Activated effector memory CD4-positive, alpha-beta T cell treated with Interleukin-2 at 50 U/mL for 16 hours (primary cell): ENCODE data around the gene STEAP3.

Experiments
- DNase-seq: peaks from one replicate; pipeline ENCODE4 v3.0.0-alpha.2; 2020

STEAP3 gene

GRCh38 chr2:119228136-119228535, 4.5 kb downstream of the STEAP3 start:
- no peak for DNase-seq

- DNase-seq, result no peak
Measured at GRCh38 chr2:119228964-119229363, 5.3 kb downstream of the STEAP3 start.

GRCh38 chr2:119229716-119230115, 6.1 kb downstream of the STEAP3 start:
- DNase-seq, result no peak

- no peak for DNase-seq
Measured at GRCh38 chr2:119230219-119231185, 6.9 kb downstream of the STEAP3 start.

GRCh38 chr2:119231975-119232665, 8.5 kb downstream of the STEAP3 start:
- no peak for DNase-seq

GRCh38 chr2:119232666-119232993, 9.0 kb downstream of the STEAP3 start:
- no peak for DNase-seq

GRCh38 chr2:119233326-119234020, 9.8 kb downstream of the STEAP3 start:
- no peak for DNase-seq

- DNase-seq, result no peak
Measured at GRCh38 chr2:119234021-119235019, 10.7 kb downstream of the STEAP3 start.

GRCh38 chr2:119236796-119237195, 13.2 kb downstream of the STEAP3 start:
- DNase-seq, result no peak

GRCh38 chr2:119240311-119241204, 16.9 kb downstream of the STEAP3 start:
- DNase-seq, result no peak

GRCh38 chr2:119241205-119241532, 17.5 kb downstream of the STEAP3 start:
- DNase-seq, result no peak

GRCh38 chr2:119242276-119243119, 18.9 kb downstream of the STEAP3 start:
- no peak for DNase-seq

- DNase-seq, result no peak
Measured at GRCh38 chr2:119243621-119244020, 20.0 kb downstream of the STEAP3 start.

- DNase-seq, result no peak
Measured at GRCh38 chr2:119245076-119245840, 21.6 kb downstream of the STEAP3 start.

GRCh38 chr2:119245841-119246230, 22.2 kb downstream of the STEAP3 start:
- no peak for DNase-seq

- no peak for DNase-seq
Measured at GRCh38 chr2:119246884-119247843, 23.5 kb downstream of the STEAP3 start.

- DNase-seq, result no peak
Measured at GRCh38 chr2:119247844-119248271, 24.2 kb downstream of the STEAP3 start.

- DNase-seq, result no peak
Measured at GRCh38 chr2:119248311-119248710, 24.7 kb downstream of the STEAP3 start.
